Sciatic nerve (tissue), 2 donors: Measurements from ENCODE around the gene NPIPB13. TPM values are rescaled to one million over a fixed set of nuclear protein-coding genes. Genes with fewer than 3 reads are reported as not detected.
"Not testable (repeated sequence)": the region's sequence is repeated elsewhere in the genome, so short reads cannot be mapped to it uniquely, and the experiment has no call there.

Experiments
- ATAC-seq: fragments of 200-7000 bp; cut with Tn5 transposase; one replicate; pipeline ENCODE4 v1.9.1; 2020; ENCODE audit warnings: mild to moderate bottlenecking, moderate library complexity
- DNase-seq: peaks from one replicate; pipeline ENCODE4 v3.0.0-alpha.2; 2020; ENCODE audit warnings: low spot score
- intact Hi-C: fragments of 100-400 bp; cut with DNase I; formaldehyde crosslinking; loops from one replicate; pipeline ENCODE4 v1.14.2; 2022
- total RNA-seq: library from RNA; stranded (reverse); fragmentation: NEBNext Ultra II Directional; extraction: Animal tissue kit (Norgen Biotek cat#: 25700); gene quantifications from one replicate; pipeline ENCODE4 v1.2.1, GENCODE V29; 2021
- donor health status: DM: no; HTN: no; CAD: no.
- donor health status: DM: no; HTN: no; CAD: no.

Gene NPIPB13
- total RNA-seq = 35.0 TPM

- intact Hi-C loops, ATAC-seq, DNase-seq: not testable (repeated sequence)
Observed at GRCh38 chr16:30248379-30248778, at the start of gene NPIPB13. TSS of gene NPIPB13 (minus strand) at chr16:30248479. CDS start at chr16:30245573, 2,906 bp downstream.

GRCh38 chr16:30282357-30282756 lies 34.1 kb upstream of the NPIPB13 start:
- intact Hi-C loops, DNase-seq, ATAC-seq: not testable (repeated sequence)

- ATAC-seq, intact Hi-C loops: not testable (repeated sequence)
Observed at GRCh38 chr16:30278523-30278922, 30.2 kb upstream of the NPIPB13 start.

GRCh38 chr16:30217082-30217481 lies 31.2 kb downstream of the NPIPB13 start:
- intact Hi-C loops, ATAC-seq: not testable (repeated sequence)

More at GRCh38 chr16:30278523-30278922, 30.2 kb upstream of the NPIPB13 start:
- DNase-seq = not testable (repeated sequence)

GRCh38 chr16:30211414-30211813 lies 36.9 kb downstream of the NPIPB13 start:
- intact Hi-C loops = not testable (repeated sequence)

More at GRCh38 chr16:30217082-30217481, 31.2 kb downstream of the NPIPB13 start:
- peak; percentile 41 for DNase-seq

GRCh38 chr16:30209032-30209431 lies 39.2 kb downstream of the NPIPB13 start:
- intact Hi-C loops = not testable (repeated sequence)
- ATAC-seq (peak; percentile 78), DNase-seq (peak; percentile 79)

More at GRCh38 chr16:30211414-30211813, 36.9 kb downstream of the NPIPB13 start:
- ATAC-seq, DNase-seq: not testable (repeated sequence)

GRCh38 chr16:30207063-30207704 lies 41.1 kb downstream of the NPIPB13 start:
- ATAC-seq = peak; percentile 8
- peak; percentile 43 for DNase-seq
- intact Hi-C loops = not testable (repeated sequence)

GRCh38 chr16:30206252-30206651 lies 42.0 kb downstream of the NPIPB13 start:
- peak; percentile 11 for ATAC-seq
- intact Hi-C loops = not testable (repeated sequence)

GRCh38 chr16:30205541-30206236 lies 42.6 kb downstream of the NPIPB13 start:
- ATAC-seq (peak; percentile 74), DNase-seq (peak; percentile 54)
- intact Hi-C loops = not testable (repeated sequence)

More at GRCh38 chr16:30206252-30206651, 42.0 kb downstream of the NPIPB13 start:
- DNase-seq = not testable (repeated sequence)

GRCh38 chr16:30199608-30200343 lies 48.5 kb downstream of the NPIPB13 start:
- intact Hi-C loops, DNase-seq: not testable (repeated sequence)
- peak; percentile 68 for ATAC-seq

- intact Hi-C loops, DNase-seq: not testable (repeated sequence)
- peak; percentile 7 for ATAC-seq
Observed at GRCh38 chr16:30199049-30199448, 49.2 kb downstream of the NPIPB13 start, which contains the start of gene SULT1A3. TSS of gene SULT1A3 (plus strand) at chr16:30199255. CDS start at chr16:30200729, 1,474 bp downstream.

Other genes with a start within 250 kb of the NPIPB13 start
- gene DOC2A, start 237.5 kb downstream of the NPIPB13 start, total RNA-seq = 0.67 TPM
- not detected for gene C16orf92, start 225.3 kb downstream of the NPIPB13 start, total RNA-seq
- gene TLCD3B, start 217.2 kb downstream of the NPIPB13 start, total RNA-seq = not detected
- 600 TPM for gene ALDOA, start 182.7 kb downstream of the NPIPB13 start, total RNA-seq
- gene PPP4C, start 172.5 kb downstream of the NPIPB13 start, total RNA-seq = 41.2 TPM
- gene TBX6, start 156.6 kb downstream of the NPIPB13 start, total RNA-seq = 1.7 TPM
- 96.4 TPM for gene YPEL3, start 152.3 kb downstream of the NPIPB13 start, total RNA-seq
- 17.1 TPM for gene GDPD3, start 134.9 kb downstream of the NPIPB13 start, total RNA-seq
- 136 TPM for gene MAPK3, start 125.3 kb downstream of the NPIPB13 start, total RNA-seq
- 41.2 TPM for gene CORO1A, start 64.9 kb downstream of the NPIPB13 start, total RNA-seq
- 26.9 TPM for gene BOLA2B, start 54.8 kb downstream of the NPIPB13 start, total RNA-seq
- gene SLX1A, start 54.6 kb downstream of the NPIPB13 start, total RNA-seq = 18.5 TPM
- 21.0 TPM for gene SULT1A3, start 49.2 kb downstream of the NPIPB13 start, total RNA-seq
- gene CD2BP2, start 106.8 kb upstream of the NPIPB13 start, total RNA-seq = 49.8 TPM
- gene TBC1D10B, start 122.0 kb upstream of the NPIPB13 start, total RNA-seq = 39.6 TPM
- not detected for gene MYL11, start 126.3 kb upstream of the NPIPB13 start, total RNA-seq
- gene SEPTIN1, start 134.1 kb upstream of the NPIPB13 start, total RNA-seq = 7.2 TPM
- 6.7 TPM for gene ZNF48, start 146.9 kb upstream of the NPIPB13 start, total RNA-seq
- gene ZNF771, start 159.1 kb upstream of the NPIPB13 start, total RNA-seq = 7.5 TPM
- 20.4 TPM for gene DCTPP1, start 181.6 kb upstream of the NPIPB13 start, total RNA-seq
- 25.2 TPM for gene SEPHS2, start 197.4 kb upstream of the NPIPB13 start, total RNA-seq
- gene ITGAL, start 224.3 kb upstream of the NPIPB13 start, total RNA-seq = 14.5 TPM